ENCODE results near the gene APCDD1L.

Gene APCDD1L

GRCh38 chr20:58544891-58545290 lies 29.7 kb upstream of the APCDD1L start:
- no peak for DNase-seq

- no peak for DNase-seq
Measured at GRCh38 chr20:58544286-58544685, 29.1 kb upstream of the APCDD1L start.

- no peak for DNase-seq
Measured at GRCh38 chr20:58543274-58543673, 28.1 kb upstream of the APCDD1L start.

GRCh38 chr20:58542411-58543095 lies 27.4 kb upstream of the APCDD1L start:
- peak; percentile 25 for DNase-seq

GRCh38 chr20:58542034-58542410 lies 26.8 kb upstream of the APCDD1L start:
- DNase-seq = peak; percentile 26

- no peak for DNase-seq
Measured at GRCh38 chr20:58538752-58539151, 23.6 kb upstream of the APCDD1L start.

GRCh38 chr20:58537831-58538230 lies 22.6 kb upstream of the APCDD1L start:
- DNase-seq = no peak

- DNase-seq = no peak
Measured at GRCh38 chr20:58536289-58536688, 21.1 kb upstream of the APCDD1L start.

GRCh38 chr20:58531657-58532056 lies 16.5 kb upstream of the APCDD1L start:
- no peak for DNase-seq

- no peak for DNase-seq
Measured at GRCh38 chr20:58531063-58531462, 15.9 kb upstream of the APCDD1L start.

- no peak for DNase-seq
Measured at GRCh38 chr20:58528412-58528811, 13.2 kb upstream of the APCDD1L start.

GRCh38 chr20:58526411-58526810 lies 11.2 kb upstream of the APCDD1L start:
- DNase-seq = no peak

- DNase-seq = no peak
Measured at GRCh38 chr20:58524814-58525213, 9.6 kb upstream of the APCDD1L start.

GRCh38 chr20:58523971-58524315 lies 8.7 kb upstream of the APCDD1L start:
- DNase-seq = no peak

- no peak for DNase-seq
Measured at GRCh38 chr20:58523072-58523970, 8.1 kb upstream of the APCDD1L start.

- no peak for DNase-seq
Measured at GRCh38 chr20:58522666-58523065, 7.5 kb upstream of the APCDD1L start.

GRCh38 chr20:58521763-58522162 lies 6.6 kb upstream of the APCDD1L start:
- no peak for DNase-seq

- DNase-seq = no peak
Measured at GRCh38 chr20:58519940-58520712, 4.9 kb upstream of the APCDD1L start.

GRCh38 chr20:58518896-58519593 lies 3.8 kb upstream of the APCDD1L start:
- DNase-seq = no peak

GRCh38 chr20:58518387-58518786 lies 3.2 kb upstream of the APCDD1L start:
- no peak for DNase-seq

GRCh38 chr20:58514321-58515232 lies 622 bp downstream of the APCDD1L start:
- no peak for DNase-seq

All from suppressor macrophage treated with lipopolysaccharide for 4 hours (primary cell).